Stimulated activated CD8-positive, alpha-beta memory T cell treated with anti-CD3 and anti-CD28 coated beads, Interleukin-4, amount 100 ng/mL, for 4 hours (primary cell): ENCODE results near the gene SLC22A4.

Experiments used
- DNase-seq, 2 donors: peaks; one replicate each; pipeline ENCODE4 v3.0.0-alpha.2; 2020; ENCODE audit warnings: low read depth in 2 of 2, low spot score in 1 of 2

SLC22A4 gene

GRCh38 chr5:132262882-132263547 lies 31.2 kb upstream of the SLC22A4 start:
- no peak for DNase-seq

GRCh38 chr5:132263548-132264261 lies 30.5 kb upstream of the SLC22A4 start:
- DNase-seq = no peak

- DNase-seq = no peak
These were observed 29.5 kb upstream of the SLC22A4 start for GRCh38 chr5:132264546-132265335.

GRCh38 chr5:132265336-132266030 lies 28.7 kb upstream of the SLC22A4 start:
- DNase-seq = no peak

GRCh38 chr5:132266031-132266835 lies 28.0 kb upstream of the SLC22A4 start:
- DNase-seq = no peak

GRCh38 chr5:132266836-132267160 lies 27.4 kb upstream of the SLC22A4 start:
- DNase-seq = no peak

GRCh38 chr5:132267166-132267739 lies 26.9 kb upstream of the SLC22A4 start:
- no peak for DNase-seq

GRCh38 chr5:132267931-132268768 lies 26.0 kb upstream of the SLC22A4 start:
- DNase-seq = no peak

- no peak for DNase-seq
These were observed 25.2 kb upstream of the SLC22A4 start for GRCh38 chr5:132268769-132269551.

GRCh38 chr5:132269635-132270334 lies 24.4 kb upstream of the SLC22A4 start:
- no peak for DNase-seq

- no peak for DNase-seq
These were observed 23.9 kb upstream of the SLC22A4 start for GRCh38 chr5:132270335-132270665.

GRCh38 chr5:132270706-132271105 lies 23.5 kb upstream of the SLC22A4 start:
- no peak for DNase-seq

- no peak for DNase-seq
These were observed 22.6 kb upstream of the SLC22A4 start for GRCh38 chr5:132271251-132272246.

- DNase-seq = peak; percentile 51 to 65
These were observed 21.6 kb upstream of the SLC22A4 start for GRCh38 chr5:132272311-132273210.

- DNase-seq = no peak
These were observed 20.6 kb upstream of the SLC22A4 start for GRCh38 chr5:132273631-132274030.
